Measurements from ENCODE around the gene CDK1.
"Not testable (repeated sequence)": the region's sequence is repeated elsewhere in the genome, so short reads cannot be mapped to it uniquely, and the experiment has no call there.

Gene CDK1

GRCh38 chr10:60810437-60811182 is 32.3 kb downstream of the CDK1 start:
- DNase-seq (ENCODE audit: extremely low read depth in 1 of 2, low read depth in 1 of 2): no peak

DNA sequence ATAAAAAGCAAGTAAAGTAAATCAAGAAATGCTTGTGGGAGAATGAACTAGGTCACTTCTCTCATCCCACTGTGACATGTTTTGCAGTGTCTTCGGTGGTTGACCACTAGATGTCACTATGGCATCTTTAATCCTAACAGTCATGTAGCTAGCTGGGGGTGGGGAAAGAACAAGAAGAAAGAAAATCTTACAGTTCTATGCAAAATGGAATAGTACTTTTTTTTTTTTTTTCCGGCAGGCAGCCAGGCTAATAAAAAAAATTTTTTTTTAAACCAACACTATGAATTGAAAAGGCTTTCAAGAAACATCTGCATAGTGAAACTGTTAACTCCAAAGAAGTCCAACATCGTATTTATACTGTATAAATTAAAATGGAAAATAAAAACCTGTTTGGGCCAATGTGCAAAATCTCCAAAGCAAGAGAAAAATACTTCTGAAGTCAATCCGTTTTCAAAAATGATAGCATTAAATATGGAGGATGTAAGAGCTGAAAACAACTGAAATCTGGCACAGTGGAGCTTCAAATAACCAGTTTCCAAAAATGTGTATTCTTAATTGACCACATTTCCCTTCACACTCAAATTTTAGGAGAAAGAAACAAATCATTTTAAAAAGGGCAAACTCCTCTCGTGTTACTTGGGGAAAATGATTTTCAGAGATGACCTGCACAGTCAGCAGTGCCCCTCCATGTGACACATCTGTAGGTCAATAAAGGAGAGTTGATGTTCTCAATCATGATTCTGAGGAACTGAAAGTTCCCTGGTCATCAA is 38.5 kb downstream of the CDK1 start:
- DNase-seq (ENCODE audit: extremely low read depth in 1 of 2, low read depth in 1 of 2): no peak

DNA sequence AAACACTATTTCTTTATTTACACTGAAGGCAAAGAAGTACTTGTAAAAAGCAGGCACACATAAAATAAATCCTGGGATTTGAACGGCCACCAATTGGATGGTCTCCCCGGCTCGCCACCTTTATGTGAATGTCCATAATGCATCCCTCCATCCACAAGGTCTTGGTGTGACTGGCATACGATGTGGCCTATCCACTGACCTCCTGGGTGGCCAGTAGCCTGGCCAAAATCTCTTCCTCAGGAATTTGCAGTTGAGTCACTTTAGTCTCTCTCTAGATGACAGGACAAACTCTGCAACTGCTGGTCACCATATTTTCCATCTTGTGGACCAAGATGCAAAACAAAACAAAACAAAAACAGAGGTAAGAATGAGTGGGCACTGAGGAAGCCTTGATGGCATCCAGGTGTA is 39.1 kb downstream of the CDK1 start:
- no peak for DNase-seq (ENCODE audit: extremely low read depth in 1 of 2, low read depth in 1 of 2)

- no peak for DNase-seq (ENCODE audit: extremely low read depth in 1 of 2, low read depth in 1 of 2)
These were observed 40.0 kb downstream of the CDK1 start for GRCh38 chr10:60818134-60818770.

- no peak for DNase-seq (ENCODE audit: extremely low read depth in 1 of 2, low read depth in 1 of 2)
These were observed 41.0 kb downstream of the CDK1 start for GRCh38 chr10:60819271-60819670.

GRCh38 chr10:60820093-60820754 is 41.9 kb downstream of the CDK1 start:
- no peak for DNase-seq (ENCODE audit: extremely low read depth in 1 of 2, low read depth in 1 of 2)

DNA sequence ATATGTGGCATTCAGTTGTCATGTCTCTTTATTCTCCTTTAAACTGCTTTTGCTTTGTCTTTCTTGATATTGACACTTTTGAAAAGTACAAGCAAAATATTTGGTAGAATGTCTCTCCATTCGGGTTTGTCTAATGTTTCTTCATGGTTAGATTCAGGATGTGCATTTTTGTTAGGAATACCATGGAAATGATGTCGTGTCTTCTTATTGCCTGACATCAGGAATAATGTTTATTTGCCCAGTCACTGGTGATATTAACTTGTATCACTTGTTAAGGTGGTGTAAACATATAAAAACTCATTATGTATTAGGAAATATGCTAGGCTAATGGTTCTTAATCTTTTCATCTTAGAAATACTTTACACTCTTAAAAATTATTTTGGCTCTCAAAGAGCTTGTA is 43.4 kb downstream of the CDK1 start:
- DNase-seq (ENCODE audit: extremely low read depth in 1 of 2, low read depth in 1 of 2): no peak

DNA sequence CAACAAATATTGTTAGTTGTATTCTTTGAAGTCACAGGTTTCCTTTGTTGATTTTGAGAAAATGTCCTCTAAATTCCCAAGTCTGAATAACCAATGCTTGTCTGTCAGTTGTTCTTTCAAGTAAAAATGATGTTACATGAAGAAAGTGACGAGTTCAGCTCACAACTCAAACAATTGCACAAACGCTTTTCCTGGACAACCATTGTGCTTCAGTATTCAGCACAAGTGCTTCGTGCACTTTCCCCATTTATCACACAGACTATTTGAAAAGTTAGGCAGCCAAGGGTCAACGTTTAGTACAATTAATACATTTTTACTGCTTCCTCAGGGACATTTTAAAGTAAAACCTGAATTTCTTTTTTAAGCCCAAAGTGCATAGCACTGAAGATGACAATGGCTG is 44.5 kb downstream of the CDK1 start:
- DNase-seq (ENCODE audit: extremely low read depth in 1 of 2, low read depth in 1 of 2): no peak

- no peak for DNase-seq (ENCODE audit: extremely low read depth in 1 of 2, low read depth in 1 of 2)
These were observed 45.0 kb downstream of the CDK1 start for GRCh38 chr10:60823324-60823723.

DNA sequence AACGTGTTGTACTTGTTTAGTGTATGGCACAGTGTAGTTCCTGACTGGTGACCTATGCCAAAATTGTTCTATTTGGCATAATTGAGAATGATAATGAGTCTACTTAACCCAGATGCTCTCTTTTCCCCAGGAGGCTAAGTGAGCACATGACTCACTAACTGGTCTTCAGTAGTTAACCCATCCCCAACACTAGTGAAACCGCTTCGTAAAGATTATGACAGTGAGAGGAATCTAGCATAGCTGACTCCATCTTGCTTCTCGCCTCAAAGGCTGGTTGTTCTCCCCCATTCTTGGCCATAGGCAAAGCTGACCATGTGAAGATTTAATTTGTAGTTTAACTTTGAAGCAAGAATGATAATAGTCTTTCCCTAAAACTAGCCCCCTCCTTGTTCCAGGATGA is 47.2 kb downstream of the CDK1 start:
- DNase-seq (ENCODE audit: extremely low read depth in 1 of 2, low read depth in 1 of 2): no peak

- no peak for DNase-seq (ENCODE audit: extremely low read depth in 1 of 2, low read depth in 1 of 2)
These were observed 49.7 kb downstream of the CDK1 start for GRCh38 chr10:60827791-60828488.

- DNase-seq (ENCODE audit: extremely low read depth in 1 of 2, low read depth in 1 of 2): no peak
These were observed 50.2 kb downstream of the CDK1 start for GRCh38 chr10:60828489-60828852.

GRCh38 chr10:60832136-60832535 is 53.9 kb downstream of the CDK1 start:
- not testable (repeated sequence) for DNase-seq (ENCODE audit: extremely low read depth in 1 of 2, low read depth in 1 of 2)

DNA sequence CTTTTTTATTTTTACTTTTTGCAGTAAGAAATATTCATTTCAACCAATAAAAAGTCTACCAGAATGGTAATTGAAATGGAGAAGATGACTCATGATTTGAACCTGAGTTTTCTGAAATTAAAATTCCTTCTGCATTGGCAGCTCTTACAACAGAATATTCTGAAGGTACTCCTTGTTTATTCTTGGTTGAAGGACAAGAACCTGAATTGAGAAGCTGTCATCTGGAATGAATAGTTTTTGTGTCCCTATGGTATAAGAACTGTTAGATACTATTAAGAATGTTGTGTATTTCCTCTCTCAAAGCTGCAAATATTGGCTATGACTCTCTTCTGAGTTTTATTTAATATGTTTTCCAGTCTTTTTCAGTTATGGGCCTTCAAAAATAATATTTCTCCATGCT is 56.1 kb downstream of the CDK1 start:
- no peak for DNase-seq (ENCODE audit: extremely low read depth in 1 of 2, low read depth in 1 of 2)

GRCh38 chr10:60835049-60835448 is 56.8 kb downstream of the CDK1 start:
- no peak for DNase-seq (ENCODE audit: extremely low read depth in 1 of 2, low read depth in 1 of 2)

- DNase-seq (ENCODE audit: extremely low read depth in 1 of 2, low read depth in 1 of 2): not testable (repeated sequence)
These were observed 62.9 kb downstream of the CDK1 start for GRCh38 chr10:60841227-60841626.

GRCh38 chr10:60842694-60843093 is 64.4 kb downstream of the CDK1 start:
- no peak for DNase-seq (ENCODE audit: extremely low read depth in 1 of 2, low read depth in 1 of 2)

Data from stimulated activated CD8-positive, alpha-beta memory T cell treated with anti-CD3 and anti-CD28 coated beads, Interleukin-7, amount 100 ng/mL, for 48 hours (primary cell).